K562 (cell line): ENCODE data around the gene WIPF1. TPM values are rescaled to one million over a fixed set of nuclear protein-coding genes. Genes with fewer than 3 reads are reported as not detected.

Source experiments
- ATAC-seq: fragments of 200-7000 bp; cut with Tn5 transposase; 3 replicates; pipeline ENCODE4 v1.9.1; 2020; ENCODE audit warnings: moderate library complexity
- BruUV-seq: library from RNA; stranded (reverse); fragments of 400-500 nt; replicated peaks from 2 replicates; lab custom pipeline; 2021; lab: Mats Ljungman, UMichigan
- CTCF ChIA-PET: fragments of 300-600 bp; formaldehyde crosslinking; extraction: SDS; loops from one replicate; lab custom pipeline; 2021; ENCODE audit warnings: low intra/inter-chr PET ratio; lab: Yijun Ruan, JAX
- POLR2A ChIA-PET: fragments of 300-600, 350-650 bp; sonication (Branson Sonifier 250); formaldehyde crosslinking; extraction: SDS; loops from one replicate; lab custom pipeline; 2021; ENCODE audit warnings: antibody characterized with exemption, inconsistent platforms; lab: Yijun Ruan, JAX
- DNase-seq, 4 experiments: peaks; one replicate each; pipeline versions ENCODE4 v3.0.0 to v3.0.0-alpha.2; 2011 to 2018; ENCODE audit warnings: low spot score in 3 of 4, mixed read lengths in 3 of 4; ENCODE audit errors: extremely low read depth in 1 of 4
- FAIRE-seq: peaks from 2 replicates; lab custom pipeline; 2011; peaks lifted over from hg19 to GRCh38; lab: Jason Lieb, UNC
- H2AFZ ChIP-seq: 2 replicates; pipeline ENCODE4 v1.6.0; 2011; ENCODE audit warnings: low read depth, low read length, control low read depth, inconsistent platforms
- H3K27ac ChIP-seq: fragments of 200-600 bp; 3 replicates; pipeline ENCODE4 v1.8.0; 2011; ENCODE audit warnings: low read depth, mild to moderate bottlenecking, control low read depth, inconsistent platforms, low read length, moderate library complexity, mixed read lengths; ENCODE audit errors: extremely low read depth
- H3K27me3 ChIP-seq, 2 experiments: fragments of 300-600 bp in 1 of 2; 2 replicates in 1 of 2; 3 replicates in 1 of 2; pipeline versions ENCODE4 v1.6.0 to v1.8.0; 2011; ENCODE audit warnings: inconsistent platforms in 2 of 2, low read length in 2 of 2, mild to moderate bottlenecking in 1 of 2, mixed read lengths in 1 of 2, moderate library complexity in 1 of 2; ENCODE audit not compliant: control insufficient read depth in 2 of 2, insufficient read depth in 2 of 2
- H3K36me3 ChIP-seq: fragments of 300-600 bp; 3 replicates; pipeline ENCODE4 v1.8.0; 2011; ENCODE audit warnings: mild to moderate bottlenecking, low read length, inconsistent platforms; ENCODE audit not compliant: control insufficient read depth, insufficient read depth
- H3K4me1 ChIP-seq, 2 experiments: fragments of 200-600 bp in 1 of 2; replicated peaks in 1 of 2; 2 replicates in 1 of 2; 3 replicates in 1 of 2; pipeline versions ENCODE4 v1.5.1 to v1.8.0; 2011; ENCODE audit warnings: inconsistent platforms in 2 of 2, low read length in 2 of 2, mild to moderate bottlenecking in 1 of 2, mixed read lengths in 1 of 2, moderate library complexity in 1 of 2; ENCODE audit not compliant: control insufficient read depth in 2 of 2, insufficient read depth in 2 of 2
- H3K4me2 ChIP-seq: 2 replicates; pipeline ENCODE4 v1.6.1; 2011; ENCODE audit warnings: low read length, control low read depth, inconsistent platforms, mixed read lengths; ENCODE audit not compliant: insufficient read depth
- H3K4me3 ChIP-seq: fragments of 200-600 bp; sonication (generic), shearing (Covaris generic); 2 replicates; pipeline ENCODE4 v1.5.1; 2016; ENCODE audit warnings: control low read depth, inconsistent platforms
- H3K79me2 ChIP-seq: fragments of 200-600 bp; 3 replicates; pipeline ENCODE4 v1.8.0; 2011; ENCODE audit warnings: low read length, inconsistent platforms; ENCODE audit not compliant: control insufficient read depth, insufficient read depth
- H3K9ac ChIP-seq, 2 experiments: 2 replicates each; pipeline versions ENCODE4 v1.6.0 to v1.6.1; 2011; ENCODE audit warnings: low read depth in 2 of 2, low read length in 2 of 2, control low read depth in 1 of 2, inconsistent platforms in 1 of 2, mild to moderate bottlenecking in 1 of 2, mixed read lengths in 1 of 2; ENCODE audit not compliant: insufficient read depth in 1 of 2
- H3K9me1 ChIP-seq: one replicate; pipeline ENCODE4 v1.6.0; 2011; ENCODE audit warnings: inconsistent platforms, mild to moderate bottlenecking, low read length, moderate library complexity; ENCODE audit not compliant: control insufficient read depth, insufficient read depth
- H3K9me3 ChIP-seq: replicated peaks from 2 replicates; pipeline ENCODE4 v1.5.1; 2011; ENCODE audit warnings: low read depth, low read length, inconsistent platforms; ENCODE audit not compliant: control insufficient read depth, insufficient read depth
- H4K20me1 ChIP-seq: replicated peaks from 2 replicates; pipeline ENCODE4 v1.6.1; 2011; ENCODE audit warnings: low read length, inconsistent platforms, mixed read lengths; ENCODE audit not compliant: control insufficient read depth, insufficient read depth
- CHD7 ChIP-seq: fragments of 200-600 bp; sonication (generic); IDR thresholded peaks from one replicate; pipeline ENCODE4 v1.6.1; 2012; ENCODE audit warnings: mild to moderate bottlenecking, low read depth, low read length, inconsistent platforms
- RUNX1 ChIP-seq: sonication (generic); IDR thresholded peaks from 2 replicates; pipeline ENCODE4 v1.6.1; 2016; ENCODE audit warnings: antibody characterized with exemption, low read depth
- ZBTB33 ChIP-seq: sonication (generic); formaldehyde crosslinking; IDR thresholded peaks from 2 replicates; pipeline ENCODE4 v1.8.1; 2023; ENCODE audit warnings: mild to moderate bottlenecking, missing genetic modification reagents
- ZHX1 ChIP-seq: fragments of 150-350 bp; conservative IDR thresholded peaks from 2 replicates; pipeline ENCODE4 v1.6.1; 2014; ENCODE audit warnings: low read length
- WGBS: fragments of 100-300 bp; shearing (Covaris generic); methylation state at CpG from one replicate; pipeline ENCODE4 v1.1.6; 2016; ENCODE audit warnings: low coverage, mixed read lengths; ENCODE audit not compliant: insufficient coverage; ENCODE audit errors: missing lambda C conversion rate; 5-methylcytosine and 5-hydroxymethylcytosine counted together
- in situ Hi-C: fragments of 300-500 bp; cut with MboI; formaldehyde crosslinking; loops from 4 replicates; pipeline ENCODE4 v1.15.0; 2018; ENCODE audit warnings: inconsistent platforms, mixed read lengths
- intact Hi-C: fragments of 100-400 bp; cut with micrococcal nuclease; formaldehyde crosslinking; loops from 2 replicates; pipeline ENCODE4 v1.14.2; 2022
- polyA plus RNA-seq, 8 experiments: library from polyadenylated mRNA; depleted of rRNA in 4 of 8; stranded (reverse) in 5 of 8; unstranded in 3 of 8; fragments of >200 nt; fragmentation: Nextera tagmentation in 2 of 8; fragmentation: Illumina TruSeq in 1 of 8; extraction: Ambion mirVana in 2 of 8; extraction: Trizol in 1 of 8; gene quantifications; 2 replicates each; pipeline versions ENCODE4 v1.2.1 to v1.2.3, GENCODE V29; 2011 to 2014; ENCODE audit warnings: inconsistent platforms in 1 of 8, missing spikeins in 1 of 8
- total RNA-seq, 7 experiments: library from RNA; depleted of rRNA in 6 of 7; stranded (reverse); fragments of >200 nt in 6 of 7; fragmentation: Illumina TruSeq in 2 of 7; extraction: Trizol in 2 of 7; gene quantifications; 2 replicates each; pipeline versions ENCODE4 v1.2.1 to v1.2.3, GENCODE V29; 2011 to 2021; ENCODE audit warnings: low replicate concordance in 1 of 7

Gene WIPF1
- total and polyA plus RNA-seq, 9 of the 15 experiments (the other 6 are each of a cell fraction or from before 2014, with no cell fraction given): 0.54 to 4.9 (median 2.4) TPM

GRCh38 chr2:174589334-174589733 lies 8.3 kb downstream of the WIPF1 start:
- Histone ChIP-seq H4K20me1 (no peaks in the 10 kb centered on the region; the same call in 1 of the 2 replicates), H3K4me2 (no peak overlapping the region), H3K27me3 (peaks cover 0 to 21% of the 10 kb centered on the region in 2 experiments; a peak in 3 of 5 replicates), H3K9me1 (no peaks in the 10 kb centered on the region), H3K36me3 (no peaks in the 10 kb centered on the region), H3K9me3 (no peaks in the 10 kb centered on the region), H3K4me3 (no peak overlapping the region), H3K4me1 (peaks cover 0 to 9% of the 10 kb centered on the region in 2 experiments; a peak in 3 of 5 replicates), H3K27ac (no peak overlapping the region), H3K9ac (no peak overlapping the region), H3K79me2 (no peaks in the 10 kb centered on the region), H2AFZ (no peak overlapping the region)
- FAIRE-seq (no peak), ATAC-seq (no peak), DNase-seq (no peak)
- CTCF ChIA-PET: no interaction called here
- 25% methylated on average over 2 of the region's 2 CpGs for WGBS
- in situ Hi-C loops (no loop called here), intact Hi-C loops (no loop called here)
- POLR2A ChIA-PET: no interaction called here
- BruUV-seq: no TSS peak
- TF ChIP-seq CHD7 (no peak), RUNX1 (no peak), ZHX1 (no peak), ZBTB33 (no peak)
